Stimulated activated CD8-positive, alpha-beta memory T cell treated with anti-CD3 and anti-CD28 coated beads, Interleukin-15, amount 100 ng/mL, for 1 hour (primary cell): ENCODE data around the gene BCAS3.

Experiments used
- DNase-seq: peaks from one replicate; pipeline ENCODE4 v3.0.0-alpha.2; 2020; ENCODE audit warnings: low read depth

BCAS3 gene

GRCh38 chr17:61259360-61259759 is 581.7 kb downstream of the BCAS3 start:
- no peak for DNase-seq

DNA sequence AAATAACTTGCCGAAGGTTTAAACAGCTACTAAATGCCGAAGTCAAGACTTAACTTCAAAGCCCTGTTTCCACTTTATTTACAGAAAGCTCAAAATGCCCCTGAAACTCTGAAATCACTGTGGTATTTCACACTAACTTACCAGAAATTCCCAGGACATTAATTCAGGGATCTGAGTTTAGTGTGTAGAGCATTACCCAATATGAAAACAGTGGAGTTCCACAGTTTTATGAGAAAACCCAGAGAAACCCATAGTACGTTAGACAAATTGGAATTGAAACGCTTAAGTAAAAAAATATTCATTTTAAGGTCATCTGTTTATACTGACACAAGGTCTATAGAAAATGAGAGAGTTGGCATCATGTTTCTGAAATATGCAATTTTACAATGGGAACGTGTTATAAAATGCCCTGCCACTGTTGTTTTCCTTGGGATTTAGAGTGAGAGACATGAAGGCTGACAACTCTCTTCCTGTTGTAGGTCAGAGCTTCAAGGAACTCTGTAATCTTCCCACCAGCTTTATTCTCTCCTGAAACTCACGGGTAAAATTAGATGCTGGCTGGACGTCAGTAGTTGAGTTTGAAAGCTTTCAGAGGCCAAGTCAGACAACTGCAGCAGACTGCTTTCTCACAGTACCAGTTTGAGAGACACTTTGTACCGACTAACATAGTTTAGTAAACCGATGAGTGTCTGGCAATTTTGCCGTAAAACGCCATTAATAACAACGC is 582.6 kb downstream of the BCAS3 start:
- no peak for DNase-seq

- DNase-seq, result no peak
These were observed 583.5 kb downstream of the BCAS3 start for GRCh38 chr17:61261001-61261637.

DNA sequence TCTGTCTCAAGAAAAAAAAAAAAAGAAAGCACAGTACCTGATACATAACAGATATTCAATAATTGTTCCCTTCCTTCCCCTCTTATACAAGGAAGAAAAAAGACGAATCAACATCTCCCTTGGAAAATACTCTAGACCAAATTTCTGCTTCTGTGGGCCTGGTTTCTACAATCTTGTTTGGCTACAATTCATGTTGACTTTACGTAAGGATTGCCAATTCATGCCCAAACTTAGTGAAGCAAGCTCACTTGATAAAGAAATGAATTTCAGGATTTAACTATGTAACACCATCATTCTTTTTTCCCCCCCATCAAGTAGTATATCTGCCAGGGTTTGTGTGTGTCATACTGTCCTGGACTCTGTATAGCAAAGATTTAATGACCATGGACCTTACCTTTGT is 587.7 kb downstream of the BCAS3 start:
- no peak for DNase-seq

DNA sequence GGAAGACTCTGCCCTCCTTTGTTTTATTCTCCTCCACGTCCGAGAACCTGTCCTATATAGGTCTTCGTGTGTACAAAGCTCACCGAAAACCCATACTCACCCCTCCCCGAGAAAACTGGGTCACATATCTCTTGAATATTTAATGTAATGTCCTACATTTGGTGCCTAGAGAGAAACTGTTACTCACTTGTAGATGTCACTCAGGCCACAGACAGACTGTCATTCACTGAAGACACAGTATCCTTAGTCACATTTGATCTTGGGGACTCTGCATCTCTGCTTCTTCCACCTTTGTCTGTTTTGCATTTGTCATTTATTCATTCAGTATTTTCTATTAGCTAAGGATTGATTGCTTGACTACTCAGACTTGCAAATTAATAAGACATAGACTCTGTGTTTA is 590.2 kb downstream of the BCAS3 start:
- no peak for DNase-seq

DNA sequence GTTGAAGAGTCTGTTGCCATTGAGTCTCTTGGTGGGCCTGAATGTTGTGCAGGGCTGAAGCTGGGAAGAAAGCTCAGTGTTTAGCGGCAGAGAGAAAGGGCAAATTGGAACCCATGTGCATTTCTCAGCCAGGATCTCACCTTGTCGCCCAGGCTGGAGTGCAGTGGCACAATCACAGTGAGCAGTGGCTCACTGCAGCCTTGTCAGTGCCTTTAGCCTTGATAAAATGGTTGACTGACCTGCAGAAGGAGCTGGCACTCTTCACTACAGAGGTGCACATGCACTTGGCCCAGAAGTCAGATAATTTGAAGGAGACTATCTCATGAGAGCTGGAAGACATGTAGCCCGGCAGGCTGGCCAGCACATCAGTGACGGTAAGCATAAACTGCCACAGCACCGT is 597.7 kb downstream of the BCAS3 start:
- DNase-seq, result no peak

GRCh38 chr17:61276806-61277205 is 599.2 kb downstream of the BCAS3 start:
- DNase-seq, result no peak

DNA sequence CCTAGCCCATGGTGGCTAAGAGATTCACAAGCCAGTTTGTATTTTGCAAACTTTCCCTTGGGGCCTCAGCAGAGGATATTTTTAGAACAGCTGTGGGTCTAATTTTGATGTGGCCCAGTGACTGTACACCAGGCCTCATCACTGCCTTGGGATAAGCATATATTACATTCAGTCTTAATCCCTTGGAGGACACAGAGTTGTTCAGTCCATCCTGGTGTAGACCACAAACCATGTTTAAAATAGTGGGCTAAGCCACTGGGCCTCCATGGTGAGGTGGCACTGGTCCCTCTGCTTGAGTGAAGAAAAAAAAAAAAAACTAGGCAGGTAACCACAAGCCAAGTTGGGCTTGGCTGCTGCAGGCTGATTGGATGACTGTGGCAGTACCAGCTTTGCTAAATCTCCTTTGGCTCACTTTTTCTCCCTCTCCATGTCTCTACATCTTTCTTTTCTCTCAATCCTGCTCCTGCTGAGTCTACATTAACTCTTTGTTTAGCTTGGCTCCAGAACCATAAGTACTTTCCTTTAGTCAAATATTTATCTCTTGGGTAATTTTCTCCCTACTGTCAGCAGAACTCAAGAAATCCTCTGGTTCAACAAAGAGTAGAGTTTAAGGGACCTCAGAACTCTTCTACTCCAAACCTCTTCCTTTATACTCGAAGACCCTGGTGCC is 602.0 kb downstream of the BCAS3 start:
- no peak for DNase-seq

DNA sequence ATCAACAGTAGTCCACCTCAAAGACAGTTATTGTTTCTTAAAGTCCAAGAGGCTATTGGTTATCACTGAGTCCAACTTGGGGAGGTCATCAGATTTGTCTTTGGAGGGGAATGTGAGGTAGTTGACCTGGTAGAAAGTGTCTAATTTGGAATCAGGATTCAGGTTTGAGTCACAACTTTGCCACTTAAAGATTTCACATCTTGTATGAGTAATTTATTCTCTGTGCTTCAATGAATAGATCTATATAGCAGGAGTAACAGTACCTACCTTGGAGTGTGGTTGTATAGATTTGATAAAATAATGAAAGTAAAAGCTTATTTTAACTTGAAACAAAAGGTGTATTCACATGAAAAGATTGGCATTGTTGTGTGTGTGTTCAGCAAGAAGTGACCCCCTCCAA is 602.7 kb downstream of the BCAS3 start:
- DNase-seq, result no peak

- DNase-seq, result no peak
These were observed 603.2 kb downstream of the BCAS3 start for GRCh38 chr17:61280851-61281250.

DNA sequence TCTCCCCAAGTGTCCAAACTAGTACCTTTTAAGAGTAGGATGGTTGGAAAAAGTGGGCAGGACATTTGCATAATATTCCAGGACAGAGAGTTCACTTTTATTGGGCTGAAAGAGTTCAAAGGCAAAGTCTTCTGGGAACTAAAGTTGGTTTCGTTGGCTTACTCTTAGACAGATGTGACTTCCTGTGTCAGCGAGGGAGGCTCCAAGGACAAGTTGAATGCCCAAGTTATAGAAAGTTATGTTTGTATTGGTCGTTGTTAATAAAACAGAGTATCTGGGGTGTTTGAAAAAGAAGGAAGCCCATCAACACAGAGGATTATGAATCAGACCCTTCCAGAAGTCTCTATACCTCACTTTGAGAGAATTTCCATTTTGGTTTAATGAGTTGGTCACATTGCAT is 604.7 kb downstream of the BCAS3 start:
- no peak for DNase-seq

GRCh38 chr17:61283043-61283442 is 605.4 kb downstream of the BCAS3 start:
- no peak for DNase-seq

DNA sequence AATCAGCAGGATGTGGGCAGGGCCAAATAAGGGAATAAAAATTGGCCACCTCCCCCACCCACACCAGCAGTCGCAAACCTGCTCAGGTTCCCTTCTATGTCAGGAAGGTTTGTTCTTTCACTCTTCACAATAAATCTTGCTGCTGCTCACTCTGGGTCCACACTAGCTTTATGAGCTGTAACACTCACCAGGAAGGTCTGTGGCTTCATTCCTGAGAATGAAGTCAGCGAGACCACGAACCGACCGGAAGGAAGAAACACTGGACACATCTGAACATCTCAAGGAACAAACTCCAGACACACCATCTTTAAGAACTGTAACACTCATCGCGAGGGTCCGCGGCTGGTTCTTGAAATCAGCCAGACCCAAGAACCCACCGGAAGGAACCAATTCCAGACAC is 606.5 kb downstream of the BCAS3 start:
- DNase-seq, result no peak

GRCh38 chr17:61284746-61285145 is 607.1 kb downstream of the BCAS3 start:
- DNase-seq, result no peak

GRCh38 chr17:61285526-61286320 is 608.1 kb downstream of the BCAS3 start:
- DNase-seq, result no peak

GRCh38 chr17:61286449-61286848 is 608.8 kb downstream of the BCAS3 start:
- DNase-seq, result no peak

GRCh38 chr17:61289408-61290385 is 612.0 kb downstream of the BCAS3 start:
- no peak for DNase-seq

DNA sequence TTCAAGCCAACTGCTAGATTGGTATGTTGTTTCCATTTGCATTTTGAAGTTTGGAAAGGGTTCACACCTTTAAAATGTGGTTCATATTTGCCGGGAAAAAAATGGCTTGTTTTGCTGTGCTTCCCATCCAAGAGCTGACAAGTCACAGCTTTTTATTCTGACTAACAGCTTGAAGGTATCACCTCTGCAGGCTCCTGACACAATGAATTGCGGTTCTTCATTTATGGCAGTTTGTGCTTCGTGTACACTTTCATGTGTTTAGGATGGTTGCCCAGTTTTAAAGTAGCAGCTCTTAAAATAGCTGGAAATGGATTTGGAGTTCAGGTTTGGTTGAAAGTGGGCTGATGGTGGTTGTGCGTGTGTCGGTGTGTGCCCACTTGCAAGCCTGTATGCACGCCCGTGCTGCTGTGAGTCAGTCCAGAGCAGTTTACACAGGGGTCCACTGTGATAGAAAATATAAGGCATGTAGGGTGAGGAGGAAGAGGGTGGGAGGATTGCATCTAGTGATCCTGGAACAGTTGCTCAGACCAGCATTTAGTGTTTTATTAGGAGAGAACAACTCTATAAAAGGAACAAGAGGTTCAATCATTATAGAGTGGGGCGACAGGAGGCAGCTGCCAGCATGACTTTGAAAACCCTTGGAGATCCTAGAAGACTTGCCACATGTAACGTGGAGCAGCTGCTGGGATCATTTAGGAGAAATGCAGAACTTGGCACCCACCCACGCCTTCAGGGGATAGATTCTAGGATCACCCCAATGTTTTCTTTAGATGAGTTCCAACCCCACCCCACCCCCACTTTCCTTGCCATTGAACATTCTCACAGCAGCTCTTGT is 614.0 kb downstream of the BCAS3 start:
- no peak for DNase-seq

GRCh38 chr17:61294286-61294685 is 616.6 kb downstream of the BCAS3 start:
- DNase-seq, result no peak

DNA sequence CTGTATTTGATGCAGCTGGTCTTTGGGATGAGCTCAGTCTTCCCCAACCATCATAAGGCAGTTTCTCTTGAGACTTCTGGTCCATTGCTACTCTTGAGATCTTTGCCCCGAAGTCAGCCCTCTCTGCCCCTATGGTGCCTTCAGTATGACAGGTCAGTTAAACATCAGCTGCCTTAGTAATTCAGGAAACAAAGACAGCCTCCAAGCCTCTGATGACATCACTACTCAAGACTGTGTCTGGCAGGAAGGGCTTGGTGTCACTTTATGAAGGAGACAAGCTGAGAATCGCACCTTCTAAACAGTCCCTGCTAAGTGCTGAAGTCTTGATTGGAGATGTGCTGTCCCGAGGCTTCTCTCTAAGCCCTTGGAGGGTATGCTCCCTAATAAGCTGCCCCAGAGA is 617.1 kb downstream of the BCAS3 start:
- no peak for DNase-seq
